H9 (cell line): Measurements from ENCODE around the gene MFSD12. TPM values are rescaled to one million over a fixed set of nuclear protein-coding genes. Genes with fewer than 3 reads are reported as not detected.

Experiments used
- DNase-seq: peaks from one replicate; pipeline ENCODE4 v3.0.0-alpha.2; 2017
- H2AFZ ChIP-seq: one replicate; pipeline ENCODE4 v1.6.1; 2013; ENCODE audit warnings: mild to moderate bottlenecking, low read length, control low read depth, moderate library complexity
- H2AK5ac ChIP-seq: 2 replicates; pipeline ENCODE4 v1.6.1; 2013; ENCODE audit warnings: low read length, control low read depth, mixed read lengths; ENCODE audit not compliant: insufficient read length
- H2BK120ac ChIP-seq: one replicate; pipeline ENCODE4 v1.6.1; 2013; ENCODE audit warnings: low read depth, mild to moderate bottlenecking, low read length, control low read depth, inconsistent platforms; ENCODE audit not compliant: poor library complexity, severe bottlenecking
- H2BK12ac ChIP-seq: 2 replicates; pipeline ENCODE4 v1.6.1; 2013; ENCODE audit warnings: low read length, control low read depth, mixed read lengths, low read depth; ENCODE audit not compliant: insufficient read length
- H2BK15ac ChIP-seq: 2 replicates; pipeline ENCODE4 v1.6.1; 2013; ENCODE audit warnings: low read depth, low read length, control low read depth
- H2BK20ac ChIP-seq: one replicate; pipeline ENCODE4 v1.6.1; 2013; ENCODE audit warnings: low read depth, mild to moderate bottlenecking, low read length, control low read depth, inconsistent platforms; ENCODE audit not compliant: poor library complexity, severe bottlenecking
- H2BK5ac ChIP-seq: 2 replicates; pipeline ENCODE4 v1.6.1; 2013; ENCODE audit warnings: low read length, control low read depth, mixed read lengths; ENCODE audit not compliant: insufficient read length
- H3K14ac ChIP-seq: 2 replicates; pipeline ENCODE4 v1.6.1; 2013; ENCODE audit warnings: low read length, control low read depth; ENCODE audit not compliant: insufficient read depth
- H3K18ac ChIP-seq: 2 replicates; pipeline ENCODE4 v1.6.1; 2013; ENCODE audit warnings: low read depth, mild to moderate bottlenecking, mixed read lengths, low read length, control low read depth; ENCODE audit not compliant: insufficient read length
- H3K23ac ChIP-seq: 2 replicates; pipeline ENCODE4 v1.6.1; 2013; ENCODE audit warnings: low read length, control low read depth, mixed read lengths, low read depth; ENCODE audit not compliant: insufficient read length
- H3K23me2 ChIP-seq: 2 replicates; pipeline ENCODE4 v1.6.1; 2013; ENCODE audit warnings: low read depth, mild to moderate bottlenecking, mixed read lengths, low read length, control low read depth; ENCODE audit not compliant: insufficient read length, poor library complexity, severe bottlenecking
- H3K27ac ChIP-seq: 2 replicates; pipeline ENCODE4 v1.5.1; 2013; ENCODE audit warnings: low read length, control low read depth, mixed read lengths, low read depth; ENCODE audit not compliant: insufficient read length
- H3K27me3 ChIP-seq: 2 replicates; pipeline ENCODE4 v1.6.1; 2013; ENCODE audit warnings: low read length, control low read depth, inconsistent platforms; ENCODE audit not compliant: insufficient read depth
- H3K4ac ChIP-seq: 2 replicates; pipeline ENCODE4 v1.6.1; 2013; ENCODE audit warnings: low read depth, mild to moderate bottlenecking, control low read depth, inconsistent platforms, low read length, moderate library complexity
- H3K4me1 ChIP-seq: 2 replicates; pipeline ENCODE4 v1.6.1; 2013; ENCODE audit warnings: low read length, control low read depth, inconsistent platforms; ENCODE audit not compliant: insufficient read depth
- H3K4me2 ChIP-seq: 2 replicates; pipeline ENCODE4 v1.6.1; 2013; ENCODE audit warnings: low read length, control low read depth, mixed read lengths; ENCODE audit not compliant: insufficient read length, insufficient read depth
- H3K56ac ChIP-seq: 2 replicates; pipeline ENCODE4 v1.6.1; 2013; ENCODE audit warnings: low read depth, mild to moderate bottlenecking, mixed read lengths, low read length, control low read depth; ENCODE audit not compliant: insufficient read length
- H3K79me1 ChIP-seq: 2 replicates; pipeline ENCODE4 v1.6.1; 2013; ENCODE audit warnings: low read depth, mild to moderate bottlenecking, moderate library complexity, low read length, control low read depth, inconsistent platforms; ENCODE audit not compliant: insufficient read depth, poor library complexity, severe bottlenecking
- H3K79me2 ChIP-seq: 2 replicates; pipeline ENCODE4 v1.6.1; 2013; ENCODE audit warnings: low read length, control low read depth, inconsistent platforms; ENCODE audit not compliant: insufficient read depth
- H3K9ac ChIP-seq: 2 replicates; pipeline ENCODE4 v1.6.1; 2013; ENCODE audit warnings: low read length, control low read depth, mixed read lengths; ENCODE audit not compliant: insufficient read length; ENCODE audit errors: extremely low read depth
- H3K9me3 ChIP-seq: one replicate; pipeline ENCODE4 v1.6.1; 2013; ENCODE audit warnings: low read depth, low read length, inconsistent platforms; ENCODE audit not compliant: control insufficient read depth
- H3T11ph ChIP-seq: one replicate; pipeline ENCODE4 v1.6.1; 2013; ENCODE audit warnings: mild to moderate bottlenecking, low read length, control low read depth, inconsistent platforms
- H4K20me1 ChIP-seq: one replicate; pipeline ENCODE4 v1.6.1; 2013; ENCODE audit not compliant: control insufficient read depth, insufficient read length, insufficient read depth
- H4K5ac ChIP-seq: 2 replicates; pipeline ENCODE4 v1.6.1; 2013; ENCODE audit warnings: low read depth, mild to moderate bottlenecking, mixed read lengths, low read length, control low read depth; ENCODE audit not compliant: insufficient read length
- H4K8ac ChIP-seq: replicated peaks from 2 replicates; pipeline ENCODE4 v1.6.1; 2013; ENCODE audit warnings: low read length, control low read depth, mixed read lengths, low read depth; ENCODE audit not compliant: insufficient read length
- H4K91ac ChIP-seq: 2 replicates; pipeline ENCODE4 v1.6.1; 2013; ENCODE audit warnings: low read depth, mild to moderate bottlenecking, moderate library complexity, mixed read lengths, low read length, control low read depth; ENCODE audit not compliant: insufficient read length
- H3K27ac Mint-ChIP-seq, 3 experiments: 2 replicates in 2 of 3; 3 replicates in 1 of 3; pipeline ENCODE4 v1.8.0; 2020 to 2021; ENCODE audit warnings: mixed read lengths in 3 of 3, mild to moderate bottlenecking in 1 of 3, moderate library complexity in 1 of 3
- H3K27me3 Mint-ChIP-seq: 2 replicates; pipeline ENCODE4 v1.8.0; 2021; ENCODE audit warnings: low read depth, mild to moderate bottlenecking, moderate library complexity, mixed read lengths
- H3K36me3 Mint-ChIP-seq, 3 experiments: 2 replicates in 2 of 3; 3 replicates in 1 of 3; pipeline ENCODE4 v1.8.0; 2020 to 2021; ENCODE audit warnings: low read depth in 3 of 3, mixed read lengths in 3 of 3; ENCODE audit not compliant: insufficient read depth in 1 of 3
- H3K4me1 Mint-ChIP-seq, 2 experiments: 2 replicates each; pipeline ENCODE4 v1.8.0; 2020; ENCODE audit warnings: mixed read lengths in 2 of 2
- H3K4me3 Mint-ChIP-seq, 2 experiments: 2 replicates in 1 of 2; 3 replicates in 1 of 2; pipeline ENCODE4 v1.8.0; 2020 to 2021; ENCODE audit warnings: mild to moderate bottlenecking in 2 of 2, mixed read lengths in 2 of 2, moderate library complexity in 1 of 2
- H3K9me3 Mint-ChIP-seq, 2 experiments: 2 replicates in 1 of 2; 3 replicates in 1 of 2; pipeline ENCODE4 v1.8.0; 2020; ENCODE audit warnings: mild to moderate bottlenecking in 2 of 2, mixed read lengths in 2 of 2, moderate library complexity in 1 of 2
- CTCF ChIP-seq: fragments of 200-600 bp; sonication (generic); conservative IDR thresholded peaks from 3 replicates; pipeline ENCODE4 v1.8.0; 2021; ENCODE audit warnings: antibody characterized with exemption, mild to moderate bottlenecking
- WGBS: extraction: QIAGEN DNeasy Blood & Tissue Kit; methylation state at CpG from one replicate; pipeline ENCODE4 v1.1.7; 2013; ENCODE audit warnings: missing lambda C conversion rate, low lambda C conversion rate, mixed read lengths; ENCODE audit not compliant: insufficient read length; ENCODE audit errors: extremely low coverage; 5-methylcytosine and 5-hydroxymethylcytosine counted together
- total RNA-seq: library from RNA; stranded (reverse); gene quantifications from 2 replicates; pipeline ENCODE4 v1.2.1, GENCODE V29; 2021

The MFSD12 gene
- total RNA-seq, 1 experiment from 2014 or later = 58.8 TPM

- no CpG with 5 or more reads among the region's 34 CpGs for WGBS
- Histone ChIP-seq H4K8ac (no peak overlapping the region), H3K79me1 (no peaks in the 10 kb centered on the region), H3K27ac (no peak overlapping the region), H3K4me1 (no peaks in the 10 kb centered on the region), H3K23ac (no peak overlapping the region), H4K91ac (no peak overlapping the region), H3K56ac (no peak overlapping the region), H2BK5ac (no peak overlapping the region), H3K27me3 (no peaks in the 10 kb centered on the region; the same call in 1 of the 2 replicates), H4K5ac (no peak overlapping the region), H4K20me1 (no peaks in the 10 kb centered on the region), H3K9me3 (no peaks in the 10 kb centered on the region), H3K14ac (no peak overlapping the region), H2BK15ac (no peak overlapping the region), H2BK120ac (no peak overlapping the region), H3K4ac (no peak overlapping the region), H3T11ph (no peak overlapping the region), H2AK5ac (no peak overlapping the region), H3K9ac (no peak overlapping the region), H2AFZ (no peak overlapping the region), H3K23me2 (no peaks in the 10 kb centered on the region), H2BK20ac (no peak overlapping the region), H3K4me2 (no peak overlapping the region), H3K79me2 (no peaks in the 10 kb centered on the region), H2BK12ac (no peak overlapping the region), H3K18ac (no peak overlapping the region)
- H3K4me3 Mint-ChIP-seq = no peak overlapping the region
- H3K27me3 Mint-ChIP-seq = peaks cover 6% of the 10 kb centered on the region
- no peak for DNase-seq
- peaks cover 4 to 6% (median 5%) of the 10 kb centered on the region in 3 experiments; a peak in 4 of 7 replicates for H3K36me3 Mint-ChIP-seq
- TF ChIP-seq CTCF = no peak
- H3K27ac Mint-ChIP-seq = no peak overlapping the region; a peak in 1 of 7 replicates
- peaks cover under 1 to 3% of the 10 kb centered on the region in 2 experiments for H3K4me1 Mint-ChIP-seq
- H3K9me3 Mint-ChIP-seq = no peaks in the 10 kb centered on the region
These were observed 6.2 kb downstream of the MFSD12 start for GRCh38 chr19:3550947-3551791.
